Tibial nerve (tissue), 4 donors: ENCODE data around the gene PEX14.

Source experiments
- CTCF ChIP-seq, 5 experiments: fragments of 200-600 bp in 3 of 5; fragments of 450-650 bp in 2 of 5; sonication (generic) in 3 of 5; IDR thresholded peaks; one replicate each; pipeline ENCODE4 v1.5.1; 2016 to 2019; ENCODE audit warnings: antibody characterized with exemption in 5 of 5, mild to moderate bottlenecking in 3 of 5, moderate library complexity in 2 of 5
- EP300 ChIP-seq, 2 donors: sonication (generic); formaldehyde crosslinking; IDR thresholded peaks; one replicate each; pipeline ENCODE4 v1.6.1; 2017; ENCODE audit warnings: antibody characterized with exemption in 2 of 2, mild to moderate bottlenecking in 1 of 2
- POLR2A ChIP-seq, 2 donors: fragments of 450-650 bp; IDR thresholded peaks; one replicate each; pipeline ENCODE4 v1.6.1; 2017; ENCODE audit warnings: antibody characterized with exemption in 2 of 2, mild to moderate bottlenecking in 2 of 2, moderate library complexity in 2 of 2

GRCh38 chr1:10624256-10625050 is 149.7 kb downstream of the PEX14 start:
- TF ChIP-seq CTCF (IDR thresholded peaks at IDR 0.05) (no peak), POLR2A (IDR thresholded peaks at IDR 0.05) (no peak), EP300 (IDR thresholded peaks at IDR 0.05) (no peak)
